Hematopoietic multipotent progenitor cell treated with erythropoietin and hydrocortisone succinate and interleukin-3 and kit ligand, for 15 days (in vitro differentiated cells): ENCODE measurements around the gene AQP6.

Experiments used
- DNase-seq: peaks from one replicate; pipeline ENCODE4 v3.0.0-alpha.2; 2015; ENCODE audit warnings: low spot score

Gene AQP6

GRCh38 chr12:49955899-49956662, 16.7 kb upstream of the AQP6 start:
- DNase-seq = no peak

- no peak for DNase-seq
Measured at GRCh38 chr12:49956663-49957569, 15.8 kb upstream of the AQP6 start.

GRCh38 chr12:49957570-49957967, 15.2 kb upstream of the AQP6 start:
- no peak for DNase-seq

GRCh38 chr12:49959685-49960473, 12.9 kb upstream of the AQP6 start:
- DNase-seq = no peak

- no peak for DNase-seq
Measured at GRCh38 chr12:49960474-49961110, 12.2 kb upstream of the AQP6 start.

- DNase-seq = no peak
Measured at GRCh38 chr12:49961111-49961922, 11.4 kb upstream of the AQP6 start, which contains the start of gene AQP5. TSS of gene AQP5 (plus strand) at chr12:49961872. CDS start at chr12:49962018, 146 bp downstream.

- no peak for DNase-seq
Measured at GRCh38 chr12:49961993-49962764, 10.6 kb upstream of the AQP6 start.

- DNase-seq = no peak
Measured at GRCh38 chr12:49962861-49963765, 9.6 kb upstream of the AQP6 start.

- DNase-seq = no peak
Measured at GRCh38 chr12:49963976-49964815, 8.6 kb upstream of the AQP6 start.

- no peak for DNase-seq
Measured at GRCh38 chr12:49964849-49965624, 7.7 kb upstream of the AQP6 start.

- no peak for DNase-seq
Measured at GRCh38 chr12:49965836-49966235, 6.9 kb upstream of the AQP6 start.

GRCh38 chr12:49966511-49967041, 6.2 kb upstream of the AQP6 start:
- no peak for DNase-seq

GRCh38 chr12:49967042-49967776, 5.5 kb upstream of the AQP6 start:
- peak; percentile 82 for DNase-seq

- no peak for DNase-seq
Measured at GRCh38 chr12:49967777-49968250, 4.9 kb upstream of the AQP6 start.

GRCh38 chr12:49968471-49968870, 4.3 kb upstream of the AQP6 start:
- DNase-seq = no peak

GRCh38 chr12:49969027-49969426, 3.7 kb upstream of the AQP6 start:
- no peak for DNase-seq
